H1 (cell line): Measurements from ENCODE around the gene LEPR. TPM values are rescaled to one million over a fixed set of nuclear protein-coding genes. Genes with fewer than 3 reads are reported as not detected.

Source experiments
- CHD1 ChIP-seq: IDR thresholded peaks from 2 replicates; pipeline ENCODE4 v1.6.1; 2012; ENCODE audit warnings: low read depth, low read length, improper control_type of control experiment
- CHD7 ChIP-seq: fragments of 300-600 bp; sonication (generic); IDR thresholded peaks from 2 replicates; pipeline ENCODE4 v1.7.1; 2012; ENCODE audit warnings: low read length, moderate library complexity, mild to moderate bottlenecking, inconsistent platforms; ENCODE audit not compliant: insufficient replicate concordance
- EP300 ChIP-seq, 2 experiments: IDR thresholded peaks; 1 replicate in 1 of 2; 2 replicates in 1 of 2; pipeline ENCODE4 v1.6.1; 2011 to 2012; ENCODE audit warnings: low read depth in 2 of 2, low read length in 2 of 2, mild to moderate bottlenecking in 2 of 2, borderline replicate concordance in 1 of 2, inconsistent platforms in 1 of 2, moderate library complexity in 1 of 2
- FOSL1 ChIP-seq: IDR thresholded peaks from 2 replicates; pipeline ENCODE4 v1.6.1; 2011; ENCODE audit warnings: mild to moderate bottlenecking, low read depth, low read length, moderate library complexity; ENCODE audit not compliant: insufficient read depth
- JUN ChIP-seq: IDR thresholded peaks from 2 replicates; pipeline ENCODE4 v1.6.1; 2011; ENCODE audit warnings: low read depth, mild to moderate bottlenecking, improper control_type of control experiment, low read length
- KDM4A ChIP-seq: IDR thresholded peaks from one replicate; pipeline ENCODE4 v1.7.1; 2012; ENCODE audit warnings: low read depth, mild to moderate bottlenecking, moderate library complexity, low read length, inconsistent platforms; ENCODE audit not compliant: severe bottlenecking
- MAFK ChIP-seq: IDR thresholded peaks from 2 replicates; pipeline ENCODE4 v1.6.1; 2012; ENCODE audit warnings: low read depth, mild to moderate bottlenecking, improper control_type of control experiment, low read length
- POLR2AphosphoS5 ChIP-seq: IDR thresholded peaks from 2 replicates; pipeline ENCODE4 v1.6.1; 2011; ENCODE audit warnings: low read depth, low read length
- SP4 ChIP-seq: IDR thresholded peaks from 2 replicates; pipeline ENCODE4 v1.6.1; 2012; ENCODE audit warnings: low read length, inconsistent platforms
- polyA plus RNA-seq, 7 experiments: library from polyadenylated mRNA; depleted of rRNA in 3 of 7; stranded (reverse) in 5 of 7; unstranded in 2 of 7; fragments of >200 nt in 5 of 7; fragments of 200-250 nt in 2 of 7; gene quantifications; 1 replicate in 5 of 7; 2 replicates in 1 of 7; 4 replicates in 1 of 7; pipeline versions ENCODE4 v1.2.1 to v1.2.3, GENCODE V29; 2011 to 2013; ENCODE audit warnings: missing spikeins in 2 of 7, mixed read lengths in 2 of 7
- total RNA-seq: library from RNA; stranded (reverse); fragmentation: NEBNext Ultra II Directional; extraction: Animal tissue kit (Norgen Biotek cat#: 25700); gene quantifications from 2 replicates; pipeline ENCODE4 v1.2.1, GENCODE V29; 2021

LEPR gene
- total and polyA plus RNA-seq, 2 of the 8 experiments (the other 6 are each of a cell fraction or from before 2014, with no cell fraction given) = 1.3 to 3.9 TPM

- peak; percentile 79 for TF ChIP-seq POLR2AphosphoS5
- TF ChIP-seq KDM4A = peak; percentile 63
- no peak for TF ChIP-seq JUN
- 0 out of 2 replicates have a peak, but pooled peaks have one; percentile 39 for TF ChIP-seq SP4
- TF ChIP-seq FOSL1 = no peak
- TF ChIP-seq MAFK = no peak
- TF ChIP-seq CHD1 = no peak
- TF ChIP-seq EP300 (IDR thresholded peaks at IDR 0.05; ENCODE audit: borderline replicate concordance in 1 of 2, low read depth in 2 of 2, low read length in 2 of 2) = no peak
- no peak for TF ChIP-seq CHD7
Observed at GRCh38 chr1:65420590-65421350, at the start of gene LEPR, which contains the start of gene LEPROT (continued).
